Measurements from ENCODE around the gene ZNF160.
"Not testable (repeated sequence)": the region's sequence is repeated elsewhere in the genome, so short reads cannot be mapped to it uniquely, and the experiment has no call there.

The ZNF160 gene

GRCh38 chr19:53102756-53103233 is 427 bp downstream of the ZNF160 start:
- Histone ChIP-seq H4K91ac (ENCODE audit: low read depth, low read length) (peak overlapping the region; percentile 92), H3K9me3 (ENCODE audit: insufficient read depth, low read depth, low read length) (no peaks in the 10 kb centered on the region), H4K12ac (ENCODE audit: low read depth, low read length) (peak overlapping the region; percentile 94), H3K9ac (ENCODE audit: low read length) (peak overlapping the region; percentile 32), H2AFZ (ENCODE audit: insufficient read depth, low read length, poor library complexity) (peak overlapping the region; percentile 75), H2AK5ac (ENCODE audit: low read length) (peak overlapping the region; percentile 53), H2BK5ac (ENCODE audit: low read depth, low read length, poor library complexity) (peak overlapping the region; percentile 81), H3K23ac (ENCODE audit: low read length) (no peak overlapping the region), H3K14ac (ENCODE audit: low read length) (peak overlapping the region; percentile 88), H4K8ac (ENCODE audit: low read depth, low read length) (peak overlapping the region; percentile 96), H2BK12ac (ENCODE audit: low read length) (no peak overlapping the region), H3K27me3 (ENCODE audit: insufficient read depth, low read length) (no peaks in the 10 kb centered on the region), H3K79me1 (ENCODE audit: low read length) (peaks cover 7% of the 10 kb centered on the region), H3K4me1 (ENCODE audit: control insufficient read depth in 1 of 2, insufficient read depth in 2 of 2, low read length in 2 of 2) (peaks cover 6% of the 10 kb centered on the region in 2 experiments), H3K79me2 (ENCODE audit: control insufficient read depth, insufficient read depth, low read length, poor library complexity) (peaks cover 5% of the 10 kb centered on the region), H3K4ac (ENCODE audit: low read depth, low read length) (peak overlapping the region; percentile 74), H3K36me3 (ENCODE audit: control insufficient read depth in 1 of 2, insufficient read depth in 2 of 2, low read length in 2 of 2) (peaks cover 3 to 4% of the 10 kb centered on the region in 2 experiments), H3K18ac (ENCODE audit: low read length) (peak overlapping the region; percentile 74), H3K4me3 (ENCODE audit: low read depth, low read length) (peak overlapping the region; percentile 82), H3K4me2 (ENCODE audit: low read length) (peak overlapping the region; percentile 58), H3K27ac (ENCODE audit: low read depth, low read length) (peak overlapping the region; percentile 55), H2BK120ac (ENCODE audit: insufficient read depth, low read length, poor library complexity) (no peak overlapping the region)
- WGBS (ENCODE audit: extremely low coverage, insufficient coverage, insufficient read length): no CpG with 5 or more reads among the region's 33 CpGs
- peak; percentile 59 to 76 for DNase-seq

DNA sequence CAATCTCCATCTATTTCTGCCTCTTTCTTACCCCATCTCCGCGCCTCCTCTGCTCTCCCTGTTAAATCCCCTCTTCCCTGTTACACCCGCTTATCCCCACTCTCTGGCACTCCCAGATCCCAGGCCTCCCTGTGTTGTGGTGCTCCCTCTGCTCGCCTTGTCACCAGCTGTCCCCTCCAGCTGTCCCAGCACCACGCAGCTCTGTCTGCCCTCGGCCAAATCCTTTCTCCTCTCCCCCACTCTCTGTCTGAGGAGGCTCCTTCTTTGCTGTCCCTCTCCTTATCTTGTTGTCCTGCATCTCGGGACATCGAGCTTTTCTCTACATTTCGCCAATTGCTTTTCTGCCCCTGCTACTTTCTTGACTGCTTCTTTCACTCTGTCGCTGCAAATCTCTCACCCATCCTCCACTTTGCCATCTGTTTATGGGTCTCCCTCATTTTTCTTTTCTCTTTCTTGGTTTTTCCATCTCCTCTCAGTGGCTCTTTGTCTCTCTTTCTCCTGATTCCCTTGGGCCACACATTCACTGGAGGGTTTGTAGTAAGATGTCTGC is 941 bp downstream of the ZNF160 start:
- no peak overlapping the region for H2BK5ac ChIP-seq (ENCODE audit: low read depth, low read length, poor library complexity)
- H3K23ac ChIP-seq (ENCODE audit: low read length): no peak overlapping the region
- H2AK5ac ChIP-seq (ENCODE audit: low read length): no peak overlapping the region
- H3K9me3 ChIP-seq (ENCODE audit: insufficient read depth, low read depth, low read length): no peaks in the 10 kb centered on the region
- no peak overlapping the region for H3K14ac ChIP-seq (ENCODE audit: low read length)
- peak overlapping the region; percentile 82 for H3K4me3 ChIP-seq (ENCODE audit: low read depth, low read length)
- peaks cover 7% of the 10 kb centered on the region for H3K79me1 ChIP-seq (ENCODE audit: low read length)
- peak overlapping the region; percentile 74 for H3K18ac ChIP-seq (ENCODE audit: low read length)
- H4K12ac ChIP-seq (ENCODE audit: low read depth, low read length): peak overlapping the region; percentile 72
- H2AFZ ChIP-seq (ENCODE audit: insufficient read depth, low read length, poor library complexity): no peak overlapping the region
- H3K79me2 ChIP-seq (ENCODE audit: control insufficient read depth, insufficient read depth, low read length, poor library complexity): peaks cover 5% of the 10 kb centered on the region
- DNase-seq: no peak
- H3K36me3 ChIP-seq (ENCODE audit: control insufficient read depth in 1 of 2, insufficient read depth in 2 of 2, low read length in 2 of 2): peaks cover 5 to 7% of the 10 kb centered on the region in 2 experiments
- H3K27me3 ChIP-seq (ENCODE audit: insufficient read depth, low read length): no peaks in the 10 kb centered on the region
- no peak overlapping the region for H2BK12ac ChIP-seq (ENCODE audit: low read length)
- peak overlapping the region; percentile 9 for H4K91ac ChIP-seq (ENCODE audit: low read depth, low read length)
- H3K4me2 ChIP-seq (ENCODE audit: low read length): peak overlapping the region; percentile 58
- H3K9ac ChIP-seq (ENCODE audit: low read length): peak overlapping the region; percentile 50
- H3K4ac ChIP-seq (ENCODE audit: low read depth, low read length): peak overlapping the region; percentile 74
- WGBS (ENCODE audit: extremely low coverage, insufficient coverage, insufficient read length): 100% methylated on average over 2 of the region's 10 CpGs
- peak overlapping the region; percentile 96 for H4K8ac ChIP-seq (ENCODE audit: low read depth, low read length)
- no peak overlapping the region for H3K27ac ChIP-seq (ENCODE audit: low read depth, low read length)
- no peak overlapping the region for H2BK120ac ChIP-seq (ENCODE audit: insufficient read depth, low read length, poor library complexity)
- H3K4me1 ChIP-seq (ENCODE audit: control insufficient read depth in 1 of 2, insufficient read depth in 2 of 2, low read length in 2 of 2): peaks cover 6% of the 10 kb centered on the region in 2 experiments

DNA sequence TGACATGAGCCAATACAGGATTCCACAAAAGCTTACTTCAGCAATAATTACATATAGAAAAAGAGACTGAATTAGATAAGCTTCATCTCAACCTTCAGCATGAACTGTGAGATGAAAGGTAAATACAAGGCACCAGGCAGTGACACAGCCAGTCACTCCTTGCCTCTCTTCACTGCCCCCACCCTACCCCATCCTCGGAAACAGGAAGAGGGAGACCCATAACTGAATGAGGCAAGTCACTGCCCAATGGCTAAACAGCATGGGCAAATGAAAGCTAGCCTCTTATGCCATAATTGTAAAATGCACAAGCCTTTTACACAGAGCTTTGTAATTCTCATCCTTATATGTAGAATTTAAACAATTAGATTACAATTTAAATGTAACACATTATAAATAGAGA is 1.7 kb downstream of the ZNF160 start:
- H3K9ac ChIP-seq (ENCODE audit: low read length): no peak overlapping the region
- peak overlapping the region; percentile 87 for H3K4ac ChIP-seq (ENCODE audit: low read depth, low read length)
- no peak overlapping the region for H2AFZ ChIP-seq (ENCODE audit: insufficient read depth, low read length, poor library complexity)
- H4K91ac ChIP-seq (ENCODE audit: low read depth, low read length): no peak overlapping the region
- peaks cover 7% of the 10 kb centered on the region for H3K79me1 ChIP-seq (ENCODE audit: low read length)
- H3K27ac ChIP-seq (ENCODE audit: low read depth, low read length): no peak overlapping the region
- DNase-seq: no peak
- H3K4me2 ChIP-seq (ENCODE audit: low read length): no peak overlapping the region
- H2BK5ac ChIP-seq (ENCODE audit: low read depth, low read length, poor library complexity): no peak overlapping the region
- no peak overlapping the region for H4K12ac ChIP-seq (ENCODE audit: low read depth, low read length)
- H3K27me3 ChIP-seq (ENCODE audit: insufficient read depth, low read length): no peaks in the 10 kb centered on the region
- no peak overlapping the region for H2AK5ac ChIP-seq (ENCODE audit: low read length)
- no peak overlapping the region for H4K8ac ChIP-seq (ENCODE audit: low read depth, low read length)
- H2BK12ac ChIP-seq (ENCODE audit: low read length): no peak overlapping the region
- H3K9me3 ChIP-seq (ENCODE audit: insufficient read depth, low read depth, low read length): no peaks in the 10 kb centered on the region
- no peak overlapping the region for H3K18ac ChIP-seq (ENCODE audit: low read length)
- H3K4me3 ChIP-seq (ENCODE audit: low read depth, low read length): no peak overlapping the region
- no peak overlapping the region for H3K23ac ChIP-seq (ENCODE audit: low read length)
- H3K36me3 ChIP-seq (ENCODE audit: control insufficient read depth in 1 of 2, insufficient read depth in 2 of 2, low read length in 2 of 2): peaks cover 5 to 7% of the 10 kb centered on the region in 2 experiments
- H2BK120ac ChIP-seq (ENCODE audit: insufficient read depth, low read length, poor library complexity): no peak overlapping the region
- H3K79me2 ChIP-seq (ENCODE audit: control insufficient read depth, insufficient read depth, low read length, poor library complexity): peaks cover 5% of the 10 kb centered on the region
- no CpG with 5 or more reads among the region's 1 CpG for whole genome bisulfite sequencing (ENCODE audit: extremely low coverage, insufficient coverage, insufficient read length)
- H3K4me1 ChIP-seq (ENCODE audit: control insufficient read depth in 1 of 2, insufficient read depth in 2 of 2, low read length in 2 of 2): peaks cover 6% of the 10 kb centered on the region in 2 experiments
- no peak overlapping the region for H3K14ac ChIP-seq (ENCODE audit: low read length)

DNA sequence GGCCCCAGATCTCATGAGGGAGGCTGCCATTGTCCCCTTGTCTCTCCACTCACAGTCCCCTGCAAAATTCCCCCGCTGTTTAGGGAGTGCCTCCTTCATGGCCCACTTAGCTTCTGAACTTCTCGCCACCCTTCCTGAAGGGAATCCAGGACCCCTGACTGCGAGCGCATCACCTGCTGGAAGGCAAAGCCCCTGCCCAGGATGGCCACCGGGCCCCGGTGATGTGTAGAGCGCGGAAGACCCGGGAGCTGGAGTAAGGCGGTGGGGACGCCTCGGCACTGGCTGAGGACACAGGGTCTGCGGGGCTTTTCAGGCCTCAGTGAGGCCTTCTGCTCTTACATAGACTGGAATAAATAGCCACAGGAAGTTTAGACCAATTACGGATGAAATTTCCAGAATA is 4.7 kb downstream of the ZNF160 start:
- H4K91ac ChIP-seq (ENCODE audit: low read depth, low read length); H3K4me3 ChIP-seq (ENCODE audit: low read depth, low read length); H2BK12ac ChIP-seq (ENCODE audit: low read length); H3K9me3 ChIP-seq (ENCODE audit: insufficient read depth, low read depth, low read length); H4K8ac ChIP-seq (ENCODE audit: low read depth, low read length); H2AK5ac ChIP-seq (ENCODE audit: low read length); H3K4me2 ChIP-seq (ENCODE audit: low read length); H3K18ac ChIP-seq (ENCODE audit: low read length); H3K14ac ChIP-seq (ENCODE audit: low read length); H3K36me3 ChIP-seq (ENCODE audit: control insufficient read depth in 1 of 2, insufficient read depth in 2 of 2, low read length in 2 of 2); H4K12ac ChIP-seq (ENCODE audit: low read depth, low read length); H3K27me3 ChIP-seq (ENCODE audit: insufficient read depth, low read length); H3K79me2 ChIP-seq (ENCODE audit: control insufficient read depth, insufficient read depth, low read length, poor library complexity); DNase-seq; H3K79me1 ChIP-seq (ENCODE audit: low read length); H3K4me1 ChIP-seq (ENCODE audit: control insufficient read depth in 1 of 2, insufficient read depth in 2 of 2, low read length in 2 of 2); H2BK120ac ChIP-seq (ENCODE audit: insufficient read depth, low read length, poor library complexity); H3K4ac ChIP-seq (ENCODE audit: low read depth, low read length); H3K27ac ChIP-seq (ENCODE audit: low read depth, low read length); H3K9ac ChIP-seq (ENCODE audit: low read length); H2AFZ ChIP-seq (ENCODE audit: insufficient read depth, low read length, poor library complexity); H3K23ac ChIP-seq (ENCODE audit: low read length); H2BK5ac ChIP-seq (ENCODE audit: low read depth, low read length, poor library complexity): not testable (repeated sequence)
- no CpG with 5 or more reads among the region's 14 CpGs for WGBS (ENCODE audit: extremely low coverage, insufficient coverage, insufficient read length)

Data from trophoblast cell (in vitro differentiated cells and primary cell).